Measurements from ENCODE around the gene CTDP1.

CTDP1 gene

GRCh38 chr18:79697976-79698375 is 18.4 kb downstream of the CTDP1 start:
- TF ChIP-seq ZBTB6 (tag by site-specific recombination; IDR thresholded peaks at IDR 0.05), result no peak
- no peak for TF ChIP-seq HOXD13 (CRISPR knock-in tag; IDR thresholded peaks at IDR 0.05; ENCODE audit: borderline replicate concordance)
- TF ChIP-seq ZNF701 (tag by site-specific recombination; IDR thresholded peaks at IDR 0.05), result no peak
- no peak for TF ChIP-seq ZNF146 (tag by site-specific recombination; IDR thresholded peaks at IDR 0.05)
- TF ChIP-seq KLF10 (tag by site-specific recombination; IDR thresholded peaks at IDR 0.05), result no peak
- TF ChIP-seq INSM2 (tag by site-specific recombination; IDR thresholded peaks at IDR 0.05), result no peak
- no peak for TF ChIP-seq ZNF391 (tag by site-specific recombination; IDR thresholded peaks at IDR 0.05; ENCODE audit: borderline replicate concordance, low read depth)
- CTCF ChIA-PET, result no interaction called here
- peaks cover 0 to 41% of the 10 kb centered on the region in 2 experiments; a peak in 2 of 3 replicates for H3K36me3 ChIP-seq (ENCODE audit: control insufficient read depth in 2 of 2, insufficient read depth in 1 of 2, low read length in 2 of 2)

GRCh38 chr18:79698668-79699335 is 19.2 kb downstream of the CTDP1 start:
- H3K4me1 ChIP-seq (ENCODE audit: control insufficient read depth, insufficient read depth, low read length), result no peaks in the 10 kb centered on the region
- TF ChIP-seq HOXC10 (CRISPR knock-in tag; IDR thresholded peaks at IDR 0.05) (no peak), ZNF266 (tag by site-specific recombination; IDR thresholded peaks at IDR 0.05; ENCODE audit: low read depth) (no peak), ZNF473 (tag by site-specific recombination; IDR thresholded peaks at IDR 0.05) (no peak), ZNF510 (tag by site-specific recombination; IDR thresholded peaks at IDR 0.05; ENCODE audit: insufficient replicate concordance) (no peak), ZNF248 (tag by site-specific recombination; IDR thresholded peaks at IDR 0.05) (no peak), BCL6B (tag by site-specific recombination; IDR thresholded peaks at IDR 0.05) (no peak), ZNF24 (tag by site-specific recombination; IDR thresholded peaks at IDR 0.05) (no peak), ZBTB1 (tag by site-specific recombination; IDR thresholded peaks at IDR 0.05) (no peak), ZNF169 (tag by site-specific recombination; IDR thresholded peaks at IDR 0.05) (no peak), SALL2 (tag by site-specific recombination; IDR thresholded peaks at IDR 0.05; ENCODE audit: borderline replicate concordance) (no peak)
- no peak overlapping the region for H3K4me3 ChIP-seq (ENCODE audit: low read depth, low read length)
- H3K36me3 ChIP-seq (ENCODE audit: control insufficient read depth in 2 of 2, insufficient read depth in 1 of 2, low read length in 2 of 2), result peaks cover 0 to 46% of the 10 kb centered on the region in 2 experiments; a peak in 2 of 3 replicates
- H3K27ac ChIP-seq (ENCODE audit: extremely low read depth, low read depth, low read length), result no peak overlapping the region
- no peaks in the 10 kb centered on the region for H3K9me3 ChIP-seq (ENCODE audit: control insufficient read depth, insufficient read depth, low read depth, low read length)
- CTCF ChIA-PET, result no interaction called here
- POLR2A ChIA-PET, result no interaction called here

More at GRCh38 chr18:79697976-79698375, 18.4 kb downstream of the CTDP1 start:
- POLR2A ChIA-PET, result no interaction called here
- no peak overlapping the region for H3K27ac ChIP-seq (ENCODE audit: extremely low read depth, low read depth, low read length)
- H3K4me1 ChIP-seq (ENCODE audit: control insufficient read depth, insufficient read depth, low read length), result 0 out of 2 replicates have a peak, but pooled peaks cover under 1% of the 10 kb centered on the region
- no peak overlapping the region for H3K4me3 ChIP-seq (ENCODE audit: low read depth, low read length)
- H3K9me3 ChIP-seq (ENCODE audit: control insufficient read depth, insufficient read depth, low read depth, low read length), result no peaks in the 10 kb centered on the region

- Histone ChIP-seq H3K27ac (ENCODE audit: extremely low read depth, low read depth, low read length) (no peak overlapping the region), H3K36me3 (ENCODE audit: control insufficient read depth in 2 of 2, insufficient read depth in 1 of 2, low read length in 2 of 2) (peaks cover 0 to 54% of the 10 kb centered on the region in 2 experiments; a peak in 2 of 3 replicates), H3K9me3 (ENCODE audit: control insufficient read depth, insufficient read depth, low read depth, low read length) (no peaks in the 10 kb centered on the region), H3K4me1 (ENCODE audit: control insufficient read depth, insufficient read depth, low read length) (no peaks in the 10 kb centered on the region), H3K4me3 (ENCODE audit: low read depth, low read length) (no peak overlapping the region)
- POLR2A ChIA-PET, result no interaction called here
- CTCF ChIA-PET, result no interaction called here
- no peak for TF ChIP-seq TRIM28 (IDR thresholded peaks at IDR 0.05; ENCODE audit: borderline replicate concordance, low read length)
- no peak for TF ChIP-seq ZSCAN16 (tag by site-specific recombination; IDR thresholded peaks at IDR 0.05)
- no peak for TF ChIP-seq ZNF23 (tag by site-specific recombination; IDR thresholded peaks at IDR 0.05; ENCODE audit: borderline replicate concordance)
- no peak for TF ChIP-seq ZBTB20 (tag by site-specific recombination; IDR thresholded peaks at IDR 0.05)
- TF ChIP-seq ZNF501 (tag by site-specific recombination; IDR thresholded peaks at IDR 0.05), result no peak
- no peak for TF ChIP-seq ZFP41 (tag by site-specific recombination; IDR thresholded peaks at IDR 0.05; ENCODE audit: borderline replicate concordance)
- no peak for TF ChIP-seq ZNF155 (tag by site-specific recombination; IDR thresholded peaks at IDR 0.05)
- TF ChIP-seq ZNF366 (tag by site-specific recombination; conservative IDR thresholded peaks at IDR 0.05), result no peak
- no peak for TF ChIP-seq ZNF544 (tag by site-specific recombination; IDR thresholded peaks at IDR 0.05)
- no peak for TF ChIP-seq ZNF777 (tag by site-specific recombination; IDR thresholded peaks at IDR 0.05; ENCODE audit: borderline replicate concordance)
- no peak for TF ChIP-seq ZNF114 (tag by site-specific recombination; IDR thresholded peaks at IDR 0.05)
- TF ChIP-seq AEBP2 (tag by site-specific recombination; IDR thresholded peaks at IDR 0.05; ENCODE audit: borderline replicate concordance), result no peak
Measured at GRCh38 chr18:79699653-79700052, 20.1 kb downstream of the CTDP1 start.

All from HEK293 (cell line).